HepG2 (cell line): ENCODE results near the gene SNX13. TPM values are rescaled to one million over a fixed set of nuclear protein-coding genes. Genes with fewer than 3 reads are reported as not detected.
"Not testable (repeated sequence)": the region's sequence is repeated elsewhere in the genome, so short reads cannot be mapped to it uniquely, and the experiment has no call there.

Experiments
- ATAC-seq: fragments of 200-7000 bp; cut with Tn5 transposase; 3 replicates; pipeline ENCODE4 v1.9.1; 2020; ENCODE audit warnings: mild to moderate bottlenecking, moderate library complexity
- BruUV-seq: library from RNA; stranded (reverse); fragments of 400-500 nt; replicated peaks from 2 replicates; lab custom pipeline; 2021; lab: Mats Ljungman, UMichigan
- CTCF ChIA-PET: fragments of 300-600 bp; formaldehyde crosslinking; extraction: SDS; loops from one replicate; lab custom pipeline; 2021; ENCODE audit warnings: low total read pairs, inconsistent platforms, low intra/inter-chr PET ratio; lab: Yijun Ruan, JAX
- POLR2A ChIA-PET: fragments of 350-600 bp; sonication (Branson Sonifier 250); formaldehyde crosslinking; loops from one replicate; lab custom pipeline; 2020; ENCODE audit warnings: antibody characterized with exemption, inconsistent platforms; lab: Yijun Ruan, JAX
- DNase-seq: peaks from one replicate; pipeline ENCODE4 v3.0.0-alpha.2; 2015; ENCODE audit warnings: low spot score
- FAIRE-seq: peaks from 3 replicates; lab custom pipeline; 2011; peaks lifted over from hg19 to GRCh38; lab: Jason Lieb, UNC
- H2AFZ ChIP-seq: one replicate; pipeline ENCODE4 v1.6.1; 2011; ENCODE audit warnings: low read length, inconsistent platforms
- H3K27ac ChIP-seq: fragments of 300-600 bp; 3 replicates; pipeline ENCODE4 v1.8.0; 2011; ENCODE audit warnings: mixed run types, mild to moderate bottlenecking, mixed read lengths, low read length, inconsistent platforms; ENCODE audit not compliant: insufficient read depth; ENCODE audit errors: extremely low read length
- H3K27me3 ChIP-seq, 2 experiments: fragments of 200-600 bp in 1 of 2; 2 replicates in 1 of 2; 3 replicates in 1 of 2; pipeline versions ENCODE4 v1.6.0 to v1.8.0; 2011; ENCODE audit warnings: low read length in 2 of 2, mild to moderate bottlenecking in 2 of 2, moderate library complexity in 2 of 2, inconsistent platforms in 1 of 2; ENCODE audit not compliant: insufficient read depth in 2 of 2, control insufficient read depth in 1 of 2
- H3K36me3 ChIP-seq, 2 experiments: fragments of 200-600 bp in 1 of 2; replicated peaks in 1 of 2; 2 replicates in 1 of 2; 3 replicates in 1 of 2; pipeline versions ENCODE4 v1.5.1 to v1.8.0; 2011; ENCODE audit warnings: low read length in 2 of 2, inconsistent platforms in 1 of 2; ENCODE audit not compliant: insufficient read depth in 2 of 2, control insufficient read depth in 1 of 2
- H3K4me1 ChIP-seq: 2 replicates; pipeline ENCODE4 v1.5.1; 2012; ENCODE audit warnings: low read length, inconsistent platforms; ENCODE audit not compliant: insufficient read depth
- H3K4me2 ChIP-seq: 2 replicates; pipeline ENCODE4 v1.6.0; 2011; ENCODE audit warnings: low read depth, low read length, inconsistent platforms
- H3K4me3 ChIP-seq, 3 experiments: fragments of 200-600 bp in 1 of 3; sonication (generic), shearing (Covaris generic) in 1 of 3; replicated peaks in 1 of 3; 2 replicates each; pipeline ENCODE4 v1.5.1; 2011 to 2016; ENCODE audit warnings: low read length in 3 of 3, inconsistent platforms in 2 of 3, low read depth in 2 of 3, mild to moderate bottlenecking in 2 of 3, control low read depth in 1 of 3, mixed read lengths in 1 of 3; ENCODE audit not compliant: insufficient read depth in 1 of 3
- H3K79me2 ChIP-seq: one replicate; pipeline ENCODE4 v1.6.1; 2011; ENCODE audit warnings: low read length, inconsistent platforms; ENCODE audit not compliant: insufficient read depth
- H3K9ac ChIP-seq: 2 replicates; pipeline ENCODE4 v1.6.0; 2011; ENCODE audit warnings: mild to moderate bottlenecking, low read depth, low read length, inconsistent platforms; ENCODE audit not compliant: insufficient read depth
- H3K9me3 ChIP-seq: 2 replicates; pipeline ENCODE4 v1.5.1; 2012; ENCODE audit warnings: mild to moderate bottlenecking, low read length
- H4K20me1 ChIP-seq: 2 replicates; pipeline ENCODE4 v1.6.0; 2011; ENCODE audit warnings: inconsistent platforms, mild to moderate bottlenecking, low read length, moderate library complexity; ENCODE audit not compliant: insufficient read depth
- ARNT ChIP-seq: fragments of 450-650 bp; IDR thresholded peaks from 2 replicates; pipeline ENCODE4 v1.6.1; 2017
- MAFF ChIP-seq: IDR thresholded peaks from 2 replicates; pipeline ENCODE4 v1.6.1; 2011; ENCODE audit warnings: low read depth, low read length, improper control_type of control experiment
- MAFK ChIP-seq, 2 experiments: IDR thresholded peaks in 1 of 2; conservative IDR thresholded peaks in 1 of 2; 2 replicates each; pipeline ENCODE4 v1.6.1; 2011; ENCODE audit warnings: improper control_type of control experiment in 2 of 2, low read length in 2 of 2
- NFE2L2 ChIP-seq: fragments of 150-350 bp; IDR thresholded peaks from 2 replicates; pipeline ENCODE4 v1.6.1; 2014; ENCODE audit warnings: low read length
- REL ChIP-seq: sonication (generic); formaldehyde crosslinking; conservative IDR thresholded peaks from 2 replicates; pipeline ENCODE4 v1.8.0; 2022; ENCODE audit warnings: mild to moderate bottlenecking, missing genetic modification reagents, moderate library complexity
- whole genome bisulfite sequencing: methylation state at CpG from one replicate; pipeline ENCODE4 v1.1.6; 2017; ENCODE audit warnings: low lambda C conversion rate; 5-methylcytosine and 5-hydroxymethylcytosine counted together
- in situ Hi-C: cut with HindIII; loops from 2 replicates; pipeline ENCODE4 v1.10.0; 2017; ENCODE audit warnings: low pct_unique_long_range_greater_than_20kb; ENCODE audit not compliant: extremely low pct_ligation_motif_present
- intact Hi-C: fragments of 100-400 bp; cut with micrococcal nuclease; formaldehyde crosslinking; loops from one replicate; pipeline ENCODE4 v1.10.0; 2022; ENCODE audit not compliant: unreplicated experiment
- polyA plus RNA-seq, 8 experiments: library from polyadenylated mRNA; depleted of rRNA in 3 of 8; stranded (reverse) in 7 of 8; unstranded in 1 of 8; fragments of >200 nt; fragmentation: Illumina TruSeq in 4 of 8; extraction: Trizol in 4 of 8; gene quantifications; 2 replicates each; pipeline versions ENCODE4 v1.2.1 to v1.2.3, GENCODE V29; 2011 to 2016; ENCODE audit warnings: low read depth in 4 of 8, missing spikeins in 1 of 8, mixed read lengths in 1 of 8; ENCODE audit not compliant: insufficient read depth in 1 of 8
- total RNA-seq, 5 experiments: library from RNA; depleted of rRNA; stranded (reverse); fragments of >200 nt; fragmentation: Illumina TruSeq; extraction: Trizol; gene quantifications; 2 replicates each; pipeline ENCODE4 v1.2.3, GENCODE V29; 2016; ENCODE audit warnings: low read depth in 1 of 5

The SNX13 gene
- total and polyA plus RNA-seq, 2 of the 13 experiments (the other 11 are each of a cell fraction or from before 2014, with no cell fraction given): 14.3 to 32.3 TPM

DNA sequence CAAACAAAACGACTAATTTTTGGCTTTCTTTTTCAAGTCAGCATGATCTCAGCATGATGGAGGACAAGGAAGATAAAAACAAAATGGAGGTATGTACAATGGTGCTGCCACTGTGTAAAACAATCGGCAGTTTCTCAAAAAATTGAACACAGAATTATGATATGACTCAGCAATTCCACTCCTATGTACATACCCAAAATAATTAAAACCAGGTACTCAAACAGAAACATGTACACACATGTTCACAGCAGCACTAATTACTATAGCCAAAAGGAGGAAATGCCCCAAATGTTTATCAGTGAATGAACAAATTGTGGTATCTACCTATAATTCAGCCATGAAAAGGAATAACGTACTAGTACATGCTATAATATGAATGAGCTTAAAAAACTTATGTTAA is 29.9 kb downstream of the SNX13 start:
- Histone ChIP-seq H3K36me3 (no peaks in the 10 kb centered on the region), H3K4me1 (peaks cover 27% of the 10 kb centered on the region), H3K9me3 (no peaks in the 10 kb centered on the region), H3K27ac (no peak overlapping the region), H4K20me1 (peaks cover 9% of the 10 kb centered on the region; the same call in 1 of the 2 replicates), H3K79me2 (peaks cover 59% of the 10 kb centered on the region), H3K4me2 (no peak overlapping the region), H3K27me3 (no peaks in the 10 kb centered on the region), H3K4me3 (no peak overlapping the region), H2AFZ (no peak overlapping the region), H3K9ac (no peak overlapping the region)
- intact Hi-C loops (no loop called here), in situ Hi-C loops (no loop called here)
- DNase-seq: no peak
- WGBS: 98% methylated on average over 3 of the region's 3 CpGs
- no peak for FAIRE-seq
- ChIA-PET CTCF (no interaction called here), POLR2A (no interaction called here)
- no peak for ATAC-seq
- no TSS peak for BruUV-seq
- TF ChIP-seq MAFF: peak; percentile 54; the same call in 1 of the 2 replicates
- no peak for TF ChIP-seq ARNT
- peak; percentile 37 to 75 for TF ChIP-seq MAFK (conservative IDR thresholded peaks at IDR 0.05 in 1 of 2, IDR thresholded peaks at IDR 0.05 in 1 of 2; ENCODE audit: low read length in 2 of 2)
- peak; percentile 70 for TF ChIP-seq NFE2L2
- TF ChIP-seq REL (CRISPR knock-in tag): no peak

GRCh38 chr7:17909310-17909709 is 31.0 kb downstream of the SNX13 start:
- Histone ChIP-seq H3K79me2 (peaks cover 51% of the 10 kb centered on the region), H3K4me1 (peaks cover 16% of the 10 kb centered on the region)
- CTCF ChIA-PET, H3K27ac ChIP-seq, ATAC-seq, H3K36me3 ChIP-seq, H4K20me1 ChIP-seq, POLR2A ChIA-PET, H3K27me3 ChIP-seq, H2AFZ ChIP-seq, intact Hi-C loops, H3K4me2 ChIP-seq, BruUV-seq, H3K4me3 ChIP-seq, in situ Hi-C loops, DNase-seq, H3K9ac ChIP-seq, H3K9me3 ChIP-seq, FAIRE-seq: not testable (repeated sequence)
- 84% methylated on average over 4 of the region's 4 CpGs for WGBS
